HG03060 (cell line): ENCODE measurements around the gene STARD10.

Experiments
- ATAC-seq: cut with Tn5 transposase; IDR thresholded peaks from one replicate; pipeline ENCODE4 v1.9.1; 2021; ENCODE audit warnings: low read depth, moderate number of reproducible peaks; ENCODE audit not compliant: unreplicated experiment

STARD10 gene

DNA sequence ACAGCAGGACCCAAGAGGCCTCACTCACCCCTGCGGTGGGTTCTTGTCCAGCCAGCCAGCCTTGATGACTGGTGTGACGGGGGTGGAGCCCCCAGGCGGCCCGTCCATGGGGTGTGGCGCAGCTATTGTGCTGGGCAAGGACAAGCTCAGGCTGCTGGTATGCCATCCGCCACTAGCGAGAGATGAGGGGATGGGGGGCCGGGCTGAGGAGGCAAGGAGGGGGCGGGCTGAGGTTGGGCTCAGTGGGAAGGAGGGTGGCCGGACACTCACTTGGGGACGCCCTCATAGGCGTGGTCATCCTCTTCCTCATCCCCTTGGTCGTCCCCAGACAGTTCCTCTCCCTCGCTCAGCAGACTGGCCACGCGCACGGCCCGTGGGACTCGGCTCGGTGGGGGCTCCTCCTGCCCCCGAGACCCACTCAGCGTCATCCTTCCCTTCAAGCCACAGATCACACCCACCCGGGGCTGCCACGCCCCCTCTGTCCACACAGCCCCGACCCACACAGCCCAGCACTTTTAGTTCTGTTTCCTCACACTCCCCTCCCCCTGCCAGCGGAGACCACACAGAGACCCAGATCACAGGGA lies 81.6 kb downstream of the STARD10 start:
- no peak for ATAC-seq

DNA sequence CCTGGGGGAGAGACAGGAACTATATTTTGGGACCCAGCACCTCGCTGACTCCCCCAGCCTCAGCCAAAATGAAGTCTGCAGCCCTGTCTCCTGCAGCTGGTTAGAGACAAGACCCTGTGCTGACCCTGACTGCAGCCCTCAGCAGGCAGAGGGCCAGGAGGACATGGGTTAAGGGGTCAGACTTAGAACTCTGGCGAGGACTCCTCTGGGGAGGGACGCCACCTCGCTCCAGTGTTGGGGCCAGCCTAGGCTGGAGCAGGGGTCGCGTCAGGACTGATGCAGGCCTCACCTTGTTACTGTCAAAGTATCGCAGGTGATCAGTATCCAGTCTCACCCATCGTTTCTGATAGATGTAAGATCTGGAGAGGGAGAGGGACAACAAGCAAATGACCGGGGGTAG lies 82.7 kb downstream of the STARD10 start:
- no peak for ATAC-seq

DNA sequence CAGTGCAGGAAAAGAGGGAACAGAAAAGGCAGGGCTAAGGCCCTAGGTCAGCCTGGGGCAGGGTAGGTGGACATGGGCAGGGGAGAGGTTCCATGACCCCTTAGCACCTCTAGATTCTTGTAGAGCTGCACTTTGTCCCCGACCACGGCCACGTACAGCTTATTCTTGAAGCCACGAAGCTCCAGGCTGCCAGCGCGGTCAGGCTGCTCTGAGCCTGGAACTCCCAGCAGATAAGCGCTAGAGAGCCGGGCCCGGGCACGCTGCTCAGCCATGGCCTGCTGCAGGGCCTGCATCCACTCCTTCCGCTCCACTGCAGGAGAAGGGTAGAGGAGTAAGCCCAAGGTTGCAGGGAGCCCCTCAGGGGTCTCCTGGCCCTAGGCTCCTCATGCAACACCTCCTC lies 83.6 kb downstream of the STARD10 start:
- ATAC-seq: no peak

DNA sequence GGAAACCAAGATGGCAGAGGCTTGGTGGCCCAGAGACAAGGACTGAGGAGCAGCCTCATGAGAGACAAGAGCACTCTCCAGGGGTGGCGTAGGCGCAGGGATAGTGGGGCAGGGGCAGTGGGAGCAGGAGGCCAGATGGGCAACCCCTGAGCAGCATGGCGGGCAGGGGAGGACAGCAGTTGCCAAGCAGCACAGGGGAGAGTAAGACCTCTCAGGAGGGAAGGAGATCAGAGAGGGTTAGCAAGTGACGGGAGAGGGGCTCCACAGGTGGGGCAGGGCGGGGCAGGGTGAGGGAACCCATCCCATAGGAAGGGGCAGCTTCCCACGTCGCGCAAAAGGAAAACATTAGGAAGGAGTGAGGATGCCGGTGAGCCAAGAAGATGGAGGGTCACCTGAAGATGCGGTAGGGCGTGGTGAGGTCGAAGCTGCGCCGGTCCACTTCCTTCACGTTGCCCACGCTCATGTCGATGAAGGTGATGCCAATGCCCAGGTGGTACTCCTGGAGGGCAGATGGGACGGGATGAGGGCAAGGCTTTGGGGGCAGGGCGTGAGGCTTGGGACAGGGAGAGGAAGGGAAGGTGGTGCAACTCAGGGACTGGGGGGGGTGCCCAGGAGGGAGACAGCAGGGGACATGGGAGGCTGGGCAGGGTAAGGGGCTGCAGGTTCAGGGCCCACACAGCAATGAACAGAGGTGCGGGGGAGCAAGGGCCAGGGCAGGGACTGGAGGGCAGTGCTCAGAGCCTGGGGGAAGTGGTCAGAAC lies 84.2 kb downstream of the STARD10 start:
- no peak for ATAC-seq

DNA sequence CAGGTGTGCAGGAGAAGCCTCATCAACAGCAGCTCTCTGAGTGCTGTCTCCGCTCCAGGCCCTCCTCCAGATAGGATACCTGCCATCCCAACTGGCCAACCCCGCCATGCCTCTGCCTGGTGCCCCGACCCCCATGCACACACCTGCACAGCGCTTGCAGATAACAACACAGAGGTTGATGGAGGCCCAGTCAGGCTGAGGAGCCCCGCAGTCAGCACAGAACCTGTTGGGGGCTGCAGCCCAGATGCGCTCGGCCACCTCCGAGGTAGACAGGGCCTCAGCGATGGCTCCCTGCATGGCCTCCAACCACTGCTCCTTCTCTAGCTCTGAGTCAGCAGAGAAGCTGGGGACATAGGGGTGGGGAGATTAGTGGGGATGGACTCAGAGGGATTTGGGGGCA lies 86.8 kb downstream of the STARD10 start:
- ATAC-seq: no peak

DNA sequence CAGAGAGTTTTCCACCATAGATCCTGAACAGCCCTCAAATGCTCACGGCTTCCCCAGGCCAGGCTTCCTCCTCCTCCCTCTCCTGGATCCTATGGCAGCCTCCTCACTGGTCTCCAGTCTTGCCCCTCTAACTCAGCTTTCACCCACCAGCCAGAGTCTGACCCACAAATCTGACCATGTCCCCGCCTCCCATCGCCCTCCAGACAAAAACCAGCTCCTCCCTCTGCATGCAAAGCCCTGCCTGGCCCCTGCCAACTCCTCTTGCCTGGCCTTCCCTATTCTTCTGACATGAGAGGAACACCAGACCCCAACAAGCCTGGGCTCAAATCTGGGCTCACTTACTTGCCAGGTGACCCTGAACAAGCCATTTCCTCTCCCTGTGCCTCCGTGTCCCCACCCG lies 87.3 kb downstream of the STARD10 start:
- ATAC-seq: no peak

DNA sequence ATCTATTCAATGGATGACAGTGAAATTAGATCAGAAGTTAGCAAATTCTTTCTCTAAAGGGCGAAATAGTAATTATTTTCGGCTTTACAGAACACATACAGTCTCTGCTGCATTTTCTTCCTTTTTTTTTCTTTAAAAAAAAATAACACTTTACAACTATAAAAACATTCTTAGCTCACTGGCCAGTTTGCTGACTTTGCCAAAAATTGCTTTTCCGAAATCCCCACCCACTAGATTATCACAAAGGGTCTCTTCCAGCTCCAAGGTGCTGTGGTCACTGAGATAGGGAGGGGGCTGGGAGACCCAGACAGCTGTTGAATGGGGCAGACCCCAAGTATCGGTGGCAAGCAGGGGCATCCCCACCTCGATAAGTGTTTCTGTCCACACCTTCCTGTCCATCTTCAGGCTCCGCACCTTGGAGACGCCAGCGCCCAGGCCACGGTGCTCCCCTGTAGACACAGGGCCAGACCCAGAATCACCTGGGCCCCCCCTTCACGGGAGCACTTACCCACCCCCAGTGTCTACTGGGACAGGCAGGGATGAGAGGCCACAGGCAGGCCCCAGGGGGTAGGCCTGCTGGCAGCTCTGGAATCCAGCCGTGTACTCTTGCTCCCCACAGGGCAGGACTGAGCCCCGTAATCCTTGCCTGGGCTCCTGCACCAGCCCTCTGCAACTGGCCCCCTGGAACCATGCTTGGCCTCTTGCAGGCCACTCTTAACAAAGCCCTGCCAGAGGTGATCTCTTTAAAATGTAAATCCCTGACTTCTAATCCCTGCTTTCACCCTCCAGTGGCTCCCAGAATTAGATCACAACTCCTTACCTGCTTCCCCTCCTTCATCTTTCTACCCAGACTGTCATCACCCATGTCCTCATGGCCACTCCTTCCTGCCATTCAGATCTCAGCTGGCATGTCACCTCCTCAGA lies 88.1 kb downstream of the STARD10 start:
- ATAC-seq: no peak

DNA sequence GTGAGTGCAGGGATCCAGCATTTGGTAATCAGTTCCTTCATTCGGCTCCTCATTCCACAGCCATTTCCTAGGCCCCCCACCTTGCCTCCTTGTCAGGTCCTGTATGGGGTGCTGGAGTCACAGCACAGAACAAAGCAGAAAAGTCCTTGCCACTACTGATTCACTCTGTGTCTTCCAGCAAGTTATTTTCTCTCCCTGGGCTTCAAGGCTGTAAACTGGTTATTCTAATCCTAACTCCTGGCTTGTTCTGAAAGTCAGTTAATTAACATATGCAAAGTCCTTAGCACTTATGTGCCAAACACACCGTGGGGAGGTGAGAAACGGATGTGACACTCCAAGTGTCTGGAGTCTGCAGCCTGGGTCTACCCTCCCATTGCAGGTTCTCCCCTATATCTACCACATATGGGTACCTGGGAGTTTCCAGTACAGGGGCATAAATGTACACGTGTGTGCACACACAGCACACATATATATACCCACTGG lies 89.0 kb downstream of the STARD10 start:
- ATAC-seq: no peak
